GM12878 (cell line): ENCODE results near the gene GPC3. TPM values are rescaled to one million over a fixed set of nuclear protein-coding genes. Genes with fewer than 3 reads are reported as not detected.

Experiments used
- ATAC-seq: fragments of 200-7000 bp; cut with Tn5 transposase; 3 replicates; pipeline ENCODE4 v1.9.1; 2020; ENCODE audit warnings: mild to moderate bottlenecking, moderate library complexity
- BruUV-seq: library from RNA; stranded (reverse); fragments of 400-500 nt; replicated peaks from 2 replicates; lab custom pipeline; 2021; lab: Mats Ljungman, UMichigan
- CTCF ChIA-PET: fragments of 300-600 bp; sonication (Branson Sonifier 250); formaldehyde crosslinking; extraction: SDS; loops from one replicate; lab custom pipeline; 2021; ENCODE audit warnings: inconsistent platforms; lab: Yijun Ruan, JAX
- POLR2A ChIA-PET: fragments of 350-600 bp; formaldehyde crosslinking; extraction: SDS; loops from one replicate; lab custom pipeline; 2021; ENCODE audit warnings: inconsistent platforms; lab: Charles Lee
- RAD21 ChIA-PET: fragments of 300-600 bp; sonication (Branson Sonifier 250); formaldehyde crosslinking; loops from one replicate; lab custom pipeline; 2023; ENCODE audit warnings: antibody characterized with exemption; ENCODE audit not compliant: unreplicated experiment; lab: Charles Lee
- SMC1A ChIA-PET: fragments of 300-600 bp; sonication (Branson Sonifier 250); formaldehyde crosslinking; loops from one replicate; lab custom pipeline; 2023; ENCODE audit not compliant: unreplicated experiment, uncharacterized antibody; lab: Charles Lee
- DNase-seq: peaks from one replicate; pipeline ENCODE4 v3.0.0-alpha.2; 2011; ENCODE audit warnings: low read depth, low spot score
- FAIRE-seq: peaks from 3 replicates; lab custom pipeline; 2011; peaks lifted over from hg19 to GRCh38; lab: Jason Lieb, UNC
- H2AFZ ChIP-seq: 2 replicates; pipeline ENCODE4 v1.6.0; 2011; ENCODE audit warnings: low read depth, low read length, control low read depth; ENCODE audit not compliant: control insufficient read depth
- H3K27ac ChIP-seq: 2 replicates; pipeline ENCODE4 v1.5.1; 2011; ENCODE audit warnings: control low read depth; ENCODE audit not compliant: control insufficient read depth, insufficient read depth
- H3K27me3 ChIP-seq, 2 experiments: replicated peaks in 1 of 2; 2 replicates each; pipeline versions ENCODE4 v1.6.0 to v1.6.1; 2011; ENCODE audit warnings: low read length in 1 of 2; ENCODE audit not compliant: control insufficient read depth in 2 of 2, insufficient read depth in 2 of 2
- H3K36me3 ChIP-seq, 2 experiments: 2 replicates each; pipeline ENCODE4 v1.5.1; 2011; ENCODE audit warnings: low read length in 1 of 2; ENCODE audit not compliant: control insufficient read depth in 2 of 2, insufficient read depth in 2 of 2
- H3K4me1 ChIP-seq: 2 replicates; pipeline ENCODE4 v1.6.1; 2011; ENCODE audit warnings: mild to moderate bottlenecking, low read length, moderate library complexity, mixed read lengths; ENCODE audit not compliant: control insufficient read depth, insufficient read depth
- H3K4me2 ChIP-seq: 2 replicates; pipeline ENCODE4 v1.6.0; 2011; ENCODE audit warnings: control low read depth; ENCODE audit not compliant: control insufficient read depth, insufficient read depth
- H3K4me3 ChIP-seq: fragments of 200-600 bp; sonication (generic); 2 replicates; pipeline ENCODE4 v1.5.1; 2016
- H3K79me2 ChIP-seq: 2 replicates; pipeline ENCODE4 v1.6.0; 2011; ENCODE audit warnings: low read length; ENCODE audit not compliant: control insufficient read depth, insufficient read depth
- H3K9ac ChIP-seq: 2 replicates; pipeline ENCODE4 v1.8.0; 2011; ENCODE audit warnings: low read length, control low read depth, mixed read lengths; ENCODE audit not compliant: control insufficient read depth, insufficient read depth
- H3K9me3 ChIP-seq: replicated peaks from 3 replicates; pipeline ENCODE4 v1.5.1; 2011; ENCODE audit warnings: mild to moderate bottlenecking, low read length; ENCODE audit not compliant: control insufficient read depth, insufficient read depth
- H4K20me1 ChIP-seq: 2 replicates; pipeline ENCODE4 v1.6.0; 2011; ENCODE audit not compliant: control insufficient read depth, insufficient read depth
- BCL11A ChIP-seq: IDR thresholded peaks from 2 replicates; pipeline ENCODE4 v1.6.1; 2011; ENCODE audit warnings: low read depth, low read length
- CTCF ChIP-seq, 3 experiments: IDR thresholded peaks in 2 of 3; conservative IDR thresholded peaks in 1 of 3; 2 replicates each; pipeline ENCODE4 v1.5.1; 2011; ENCODE audit warnings: low read depth in 3 of 3, low read length in 3 of 3, mild to moderate bottlenecking in 3 of 3, control low read depth in 2 of 3, moderate library complexity in 2 of 3, inconsistent platforms in 1 of 3, mixed read lengths in 1 of 3; ENCODE audit not compliant: control insufficient read depth in 2 of 3, insufficient read depth in 1 of 3; ENCODE audit errors: extremely low read depth in 1 of 3
- CUX1 ChIP-seq: IDR thresholded peaks from 2 replicates; pipeline ENCODE4 v1.6.1; 2012; ENCODE audit warnings: improper control_type of control experiment, low read depth, low read length; ENCODE audit not compliant: insufficient replicate concordance
- IRF3 ChIP-seq: fragments of 450-650 bp; IDR thresholded peaks from 2 replicates; pipeline ENCODE4 v1.6.1; 2014; ENCODE audit warnings: mild to moderate bottlenecking
- NKRF ChIP-seq: fragments of 450-650 bp; conservative IDR thresholded peaks from 2 replicates; pipeline ENCODE4 v1.6.1; 2017; ENCODE audit warnings: mild to moderate bottlenecking, moderate library complexity
- RAD21 ChIP-seq: IDR thresholded peaks from 2 replicates; pipeline ENCODE4 v1.6.1; 2011; ENCODE audit warnings: mild to moderate bottlenecking, low read depth, low read length, moderate library complexity; ENCODE audit not compliant: insufficient read depth
- SKIL ChIP-seq: fragments of 450-650 bp; IDR thresholded peaks from 2 replicates; pipeline ENCODE4 v1.6.1; 2017; ENCODE audit warnings: mild to moderate bottlenecking, low read depth, inconsistent platforms; ENCODE audit not compliant: poor library complexity, severe bottlenecking
- TCF3 ChIP-seq: IDR thresholded peaks from 2 replicates; pipeline ENCODE4 v1.6.1; 2012; ENCODE audit warnings: low read depth, mild to moderate bottlenecking, low read length, borderline replicate concordance; ENCODE audit not compliant: insufficient read depth
- WGBS: methylation state at CpG from one replicate; pipeline ENCODE4 v1.1.6; 2016; ENCODE audit warnings: low lambda C conversion rate; ENCODE audit not compliant: insufficient replicate concordance, insufficient coverage; ENCODE audit errors: missing lambda C conversion rate; 5-methylcytosine and 5-hydroxymethylcytosine counted together
- in situ Hi-C: fragments of 300-500 bp; cut with MboI; formaldehyde crosslinking; loops from 9 replicates; pipeline ENCODE4 v1.14.3; 2018; ENCODE audit warnings: mixed read lengths
- intact Hi-C: fragments of 100-400 bp; cut with micrococcal nuclease; formaldehyde crosslinking; loops from one replicate; pipeline ENCODE4 v1.14.2; 2022; ENCODE audit not compliant: unreplicated experiment
- polyA plus RNA-seq, 11 experiments: library from polyadenylated mRNA; depleted of rRNA in 4 of 11; unstranded in 6 of 11; stranded (reverse) in 5 of 11; fragments of >200 nt; fragmentation: Nextera tagmentation in 4 of 11; fragmentation: Illumina TruSeq in 1 of 11; extraction: Ambion mirVana in 4 of 11; extraction: Trizol in 1 of 11; gene quantifications; 1 replicate in 1 of 11; 2 replicates in 10 of 11; pipeline versions ENCODE4 v1.2.1 to v1.2.3, GENCODE V29; 2011 to 2016; ENCODE audit warnings: inconsistent platforms in 2 of 11, missing spikeins in 2 of 11, low read depth in 1 of 11
- total RNA-seq, 4 experiments: library from RNA; depleted of rRNA in 3 of 4; stranded (reverse); fragments of >200 nt in 3 of 4; fragmentation: Illumina TruSeq in 1 of 4; extraction: Trizol in 1 of 4; gene quantifications; 2 replicates each; pipeline versions ENCODE4 v1.2.1 to v1.2.3, GENCODE V29; 2013 to 2021

The GPC3 gene
- total and polyA plus RNA-seq, 10 of the 15 experiments (the other 5 are each of a cell fraction or from before 2014, with no cell fraction given): 0.09 to 0.82 TPM; not detected in 8

GRCh38 chrX:133627673-133628072, 357.7 kb downstream of the GPC3 start:
- no peak overlapping the region for H3K9ac ChIP-seq
- ATAC-seq: no peak
- in situ Hi-C loops (no loop called here), intact Hi-C loops (no loop called here)
- H3K4me1 ChIP-seq: no peaks in the 10 kb centered on the region
- no peaks in the 10 kb centered on the region for H3K27me3 ChIP-seq
- no peaks in the 10 kb centered on the region for H3K36me3 ChIP-seq
- H3K27ac ChIP-seq: no peak overlapping the region
- ChIA-PET CTCF (no interaction called here), SMC1A (no interaction called here), RAD21 (no interaction called here), POLR2A (no interaction called here)
- no peaks in the 10 kb centered on the region for H3K9me3 ChIP-seq
- no peak for FAIRE-seq
- H4K20me1 ChIP-seq: no peaks in the 10 kb centered on the region
- no peak overlapping the region for H3K4me2 ChIP-seq
- no TSS peak for BruUV-seq
- WGBS: 47% methylated on average over 4 of the region's 4 CpGs
- no peak overlapping the region for H3K4me3 ChIP-seq
- no peak overlapping the region for H2AFZ ChIP-seq
- no peak for DNase-seq
- H3K79me2 ChIP-seq: no peaks in the 10 kb centered on the region
- TF ChIP-seq RAD21 (no peak), TCF3 (no peak), CTCF (IDR thresholded peaks at IDR 0.05 in 2 of 3, conservative IDR thresholded peaks at IDR 0.05 in 1 of 3; ENCODE audit: control insufficient read depth in 2 of 3, extremely low read depth in 1 of 3, insufficient read depth in 1 of 3, low read depth in 3 of 3, low read length in 3 of 3) (no peak), BCL11A (no peak), IRF3 (no peak), NKRF (no peak), CUX1 (no peak), SKIL (no peak)
